ENCODE measurements around the gene LINGO3.
"Not testable (repeated sequence)": the region's sequence is repeated elsewhere in the genome, so short reads cannot be mapped to it uniquely, and the experiment has no call there.

LINGO3 gene

GRCh38 chr19:2288338-2288817 is 19.6 kb downstream of the LINGO3 start:
- H3K36me3 ChIP-seq (ENCODE audit: insufficient read depth, low read length) = no peaks in the 10 kb centered on the region
- no peak overlapping the region for H3K27ac ChIP-seq
- H3K4me3 ChIP-seq = no peak overlapping the region
- no peaks in the 10 kb centered on the region for H3K9me3 ChIP-seq (ENCODE audit: low read depth, low read length)
- TF ChIP-seq FOXP2 (optimal IDR thresholded peaks at IDR 0.05; ENCODE audit: control extremely low read depth, extremely low read length, insufficient read depth) (no peak), POLR2AphosphoS5 (IDR thresholded peaks at IDR 0.05; ENCODE audit: borderline replicate concordance, low read depth, low read length) (no peak), EZH2 (IDR thresholded peaks at IDR 0.05) (no peak)
- no peak overlapping the region for H3K9ac ChIP-seq (ENCODE audit: insufficient read length)
- DNase-seq (ENCODE audit: low read depth, low spot score) = no peak

- H3K4me3 ChIP-seq = no peak overlapping the region
- H3K9me3 ChIP-seq (ENCODE audit: low read depth, low read length) = no peaks in the 10 kb centered on the region
- H3K36me3 ChIP-seq (ENCODE audit: insufficient read depth, low read length) = no peaks in the 10 kb centered on the region
- H3K9ac ChIP-seq (ENCODE audit: insufficient read length) = no peak overlapping the region
- no peak overlapping the region for H3K27ac ChIP-seq
- no peak for DNase-seq (ENCODE audit: low read depth, low spot score)
- TF ChIP-seq FOXP2 (optimal IDR thresholded peaks at IDR 0.05; ENCODE audit: control extremely low read depth, extremely low read length, insufficient read depth) = no peak
- no peak for TF ChIP-seq EZH2 (IDR thresholded peaks at IDR 0.05)
- no peak for TF ChIP-seq POLR2AphosphoS5 (IDR thresholded peaks at IDR 0.05; ENCODE audit: borderline replicate concordance, low read depth, low read length)
Observed at GRCh38 chr19:2287585-2288337, 20.2 kb downstream of the LINGO3 start.

- no peaks in the 10 kb centered on the region for H3K36me3 ChIP-seq (ENCODE audit: insufficient read depth, low read length)
- TF ChIP-seq POLR2AphosphoS5 (IDR thresholded peaks at IDR 0.05; ENCODE audit: borderline replicate concordance, low read depth, low read length) (no peak), FOXP2 (optimal IDR thresholded peaks at IDR 0.05; ENCODE audit: control extremely low read depth, extremely low read length, insufficient read depth) (no peak), EZH2 (IDR thresholded peaks at IDR 0.05) (no peak)
- no peaks in the 10 kb centered on the region for H3K9me3 ChIP-seq (ENCODE audit: low read depth, low read length)
- no peak for DNase-seq (ENCODE audit: low read depth, low spot score)
- no peak overlapping the region for H3K4me3 ChIP-seq
- no peak overlapping the region for H3K27ac ChIP-seq
- no peak overlapping the region for H3K9ac ChIP-seq (ENCODE audit: insufficient read length)
Observed at GRCh38 chr19:2286402-2287140, 21.4 kb downstream of the LINGO3 start.

GRCh38 chr19:2283835-2284507 is 24.0 kb downstream of the LINGO3 start:
- no peak overlapping the region for H3K9ac ChIP-seq (ENCODE audit: insufficient read length)
- DNase-seq (ENCODE audit: low read depth, low spot score) = no peak
- no peaks in the 10 kb centered on the region for H3K36me3 ChIP-seq (ENCODE audit: insufficient read depth, low read length)
- TF ChIP-seq EZH2 (IDR thresholded peaks at IDR 0.05) (no peak), FOXP2 (optimal IDR thresholded peaks at IDR 0.05; ENCODE audit: control extremely low read depth, extremely low read length, insufficient read depth) (no peak), POLR2AphosphoS5 (IDR thresholded peaks at IDR 0.05; ENCODE audit: borderline replicate concordance, low read depth, low read length) (no peak)
- H3K27ac ChIP-seq = no peak overlapping the region
- H3K9me3 ChIP-seq (ENCODE audit: low read depth, low read length) = no peaks in the 10 kb centered on the region
- no peak overlapping the region for H3K4me3 ChIP-seq

- H3K9me3 ChIP-seq (ENCODE audit: low read depth, low read length) = no peaks in the 10 kb centered on the region
- TF ChIP-seq POLR2AphosphoS5 (IDR thresholded peaks at IDR 0.05; ENCODE audit: borderline replicate concordance, low read depth, low read length) (no peak), EZH2 (IDR thresholded peaks at IDR 0.05) (no peak), FOXP2 (optimal IDR thresholded peaks at IDR 0.05; ENCODE audit: control extremely low read depth, extremely low read length, insufficient read depth) (no peak)
- no peak overlapping the region for H3K4me3 ChIP-seq
- H3K36me3 ChIP-seq (ENCODE audit: insufficient read depth, low read length) = no peaks in the 10 kb centered on the region
- DNase-seq (ENCODE audit: low read depth, low spot score) = no peak
- H3K9ac ChIP-seq (ENCODE audit: insufficient read length) = no peak overlapping the region
- H3K27ac ChIP-seq = no peak overlapping the region
Observed at GRCh38 chr19:2282862-2283237, 25.1 kb downstream of the LINGO3 start.

- no peak for TF ChIP-seq POLR2AphosphoS5 (IDR thresholded peaks at IDR 0.05; ENCODE audit: borderline replicate concordance, low read depth, low read length)
- TF ChIP-seq FOXP2 (optimal IDR thresholded peaks at IDR 0.05; ENCODE audit: control extremely low read depth, extremely low read length, insufficient read depth) = no peak
- TF ChIP-seq EZH2 (IDR thresholded peaks at IDR 0.05) = no peak
- H3K27ac ChIP-seq = no peak within 1 kb of the TSS
- no peaks in the 10 kb centered on the region for H3K36me3 ChIP-seq (ENCODE audit: insufficient read depth, low read length)
- H3K9me3 ChIP-seq (ENCODE audit: low read depth, low read length) = no peaks in the 10 kb centered on the region
- H3K4me3 ChIP-seq = no peak within 1 kb of the TSS
- no peak within 1 kb of the TSS for H3K9ac ChIP-seq (ENCODE audit: insufficient read length)
- no peak for DNase-seq (ENCODE audit: low read depth, low spot score)
Observed at GRCh38 chr19:2282062-2282861, 25.7 kb downstream of the LINGO3 start, which contains the start of gene PEAK3. PEAK3 (minus strand) TSS chr19:2282175; CDS start chr19:2280931, 1,244 bp downstream.

- H3K36me3 ChIP-seq (ENCODE audit: insufficient read depth, low read length); DNase-seq (ENCODE audit: low read depth, low spot score); H3K9me3 ChIP-seq (ENCODE audit: low read depth, low read length); H3K9ac ChIP-seq (ENCODE audit: insufficient read length); H3K27ac ChIP-seq; H3K4me3 ChIP-seq: not testable (repeated sequence)
Observed at GRCh38 chr19:2281265-2282061, 26.5 kb downstream of the LINGO3 start.
